ENCODE results near the gene TCF15.
"Not testable (repeated sequence)": the region's sequence is repeated elsewhere in the genome, so short reads cannot be mapped to it uniquely, and the experiment has no call there.

The TCF15 gene

DNA sequence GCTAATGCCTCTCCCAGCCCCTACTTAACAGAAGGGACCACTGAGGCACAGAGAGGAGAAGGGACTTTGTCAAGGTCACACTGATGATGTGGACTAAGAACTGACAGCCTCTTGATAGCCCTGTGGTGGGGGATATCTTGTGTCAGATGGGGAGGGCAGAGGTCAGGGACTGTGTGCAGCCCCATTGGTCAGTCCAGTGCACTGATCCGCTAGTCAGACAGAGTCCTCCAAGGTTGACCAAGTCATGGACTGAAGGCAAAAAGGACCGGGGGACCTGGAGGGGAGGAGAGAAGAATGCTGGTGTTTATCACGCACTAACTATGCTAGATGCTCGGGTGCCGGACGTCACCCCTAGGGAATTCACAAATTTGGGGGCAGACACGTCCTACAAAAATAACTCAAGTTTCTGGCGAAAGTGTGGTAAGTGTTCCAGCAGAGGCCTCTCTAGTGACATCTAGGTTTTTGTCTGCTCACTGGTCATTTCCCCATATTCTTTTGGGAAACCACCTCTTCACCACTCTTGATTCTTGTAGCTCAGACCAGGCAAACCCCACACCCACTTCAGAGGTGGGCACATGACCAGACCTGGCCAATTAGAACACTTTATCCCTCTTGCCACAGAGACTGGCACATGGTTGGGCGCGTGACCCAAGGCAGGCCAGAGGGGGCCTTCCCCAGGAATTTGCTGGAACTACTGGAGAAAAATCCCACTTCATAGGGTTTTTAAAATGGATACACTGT, 21.0 kb downstream of the TCF15 start:
- peaks cover 24% of the 10 kb centered on the region for H3K27me3 Mint-ChIP-seq
- no peak for DNase-seq
- no peaks in the 10 kb centered on the region for H3K9me3 Mint-ChIP-seq
- no peaks in the 10 kb centered on the region for H3K36me3 Mint-ChIP-seq (ENCODE audit: low read depth)
- H3K4me1 Mint-ChIP-seq (ENCODE audit: low read depth) = peaks cover 10% of the 10 kb centered on the region
- no peak overlapping the region for H3K4me3 Mint-ChIP-seq
- no peak overlapping the region for H3K27ac Mint-ChIP-seq

DNA sequence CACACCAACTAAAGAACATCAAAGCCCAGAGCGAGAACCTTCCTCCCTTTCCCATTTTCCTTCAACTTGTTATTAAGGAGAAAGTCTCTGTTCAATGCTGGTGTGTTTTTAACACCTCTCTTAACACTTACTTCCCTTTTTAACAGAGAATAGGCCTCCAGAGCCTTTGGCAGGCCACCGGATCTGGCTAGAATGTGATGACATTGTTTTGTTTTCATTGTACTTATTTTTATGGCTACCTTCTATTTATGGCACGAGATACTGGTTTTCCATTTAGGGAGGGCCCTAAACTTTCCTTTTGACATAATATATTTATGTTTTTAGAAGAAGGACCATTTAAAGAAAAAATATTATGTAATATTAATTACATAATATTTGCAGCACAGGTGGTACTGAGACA, 21.6 kb downstream of the TCF15 start:
- Mint-ChIP-seq H3K27ac (no peak overlapping the region), H3K4me3 (no peak overlapping the region), H3K27me3 (peaks cover 22% of the 10 kb centered on the region), H3K4me1 (ENCODE audit: low read depth) (peaks cover 10% of the 10 kb centered on the region), H3K36me3 (ENCODE audit: low read depth) (no peaks in the 10 kb centered on the region), H3K9me3 (no peaks in the 10 kb centered on the region)
- no peak for DNase-seq

DNA sequence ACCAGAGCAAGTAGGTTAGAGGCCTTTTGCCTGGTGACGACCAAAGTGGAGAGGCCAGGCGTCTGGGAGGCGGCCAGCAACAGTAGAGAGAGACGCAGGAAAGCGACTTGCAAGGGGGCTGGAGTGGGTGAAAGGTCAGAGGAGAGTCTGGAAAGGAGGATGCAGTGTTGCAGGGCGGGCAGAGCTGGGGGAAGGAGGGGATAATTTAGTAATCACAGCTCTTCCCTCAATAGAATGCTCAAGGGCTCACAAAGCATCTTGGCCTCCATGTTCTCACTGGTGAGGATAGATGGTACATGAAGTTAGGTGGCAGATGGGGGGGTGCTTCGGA, 25.2 kb downstream of the TCF15 start:
- DNase-seq = no peak
- Mint-ChIP-seq H3K4me1 (ENCODE audit: low read depth) (no peaks in the 10 kb centered on the region), H3K4me3 (no peak overlapping the region), H3K9me3 (no peaks in the 10 kb centered on the region), H3K27ac (no peak overlapping the region), H3K36me3 (ENCODE audit: low read depth) (no peaks in the 10 kb centered on the region), H3K27me3 (peaks cover 14% of the 10 kb centered on the region)

DNA sequence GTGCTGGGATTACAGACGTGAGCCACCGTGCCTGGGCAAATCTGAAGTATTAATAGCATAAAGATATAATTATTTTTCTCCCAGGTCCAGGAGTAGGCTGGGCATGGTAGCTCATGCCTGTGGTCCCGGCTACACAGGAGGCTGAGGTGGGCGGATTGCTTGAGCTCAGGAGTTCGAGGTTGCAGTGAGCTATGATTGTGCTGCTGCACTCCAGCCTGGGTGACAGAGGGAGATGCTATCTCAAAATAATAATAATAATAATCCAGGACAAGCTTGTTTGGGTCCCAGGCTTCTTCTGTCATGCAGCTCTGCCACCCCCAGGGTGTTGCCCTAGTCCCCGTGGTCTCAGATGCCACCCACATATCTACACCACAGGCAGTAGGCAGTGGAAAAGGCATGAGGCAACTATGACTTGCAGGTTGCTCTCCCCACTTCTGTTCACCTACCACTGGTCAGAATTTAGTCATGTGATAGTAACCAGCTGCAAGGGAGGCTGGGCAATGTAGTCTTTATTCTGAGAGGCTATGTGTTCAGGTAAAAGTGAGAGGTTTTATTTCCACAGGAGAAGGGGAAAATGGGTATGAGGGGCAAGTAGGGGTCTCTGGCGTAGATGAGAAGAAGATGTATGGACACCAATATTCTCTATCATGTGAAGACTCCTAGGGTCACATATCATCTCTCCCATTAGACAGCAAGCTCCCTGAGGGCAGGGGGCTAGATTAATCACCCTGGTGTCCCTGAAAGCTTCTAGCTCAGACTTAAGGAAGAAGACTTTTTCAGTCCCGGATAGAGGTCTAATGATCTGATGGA, 25.7 kb downstream of the TCF15 start:
- H3K27ac Mint-ChIP-seq = no peak overlapping the region
- H3K4me3 Mint-ChIP-seq = no peak overlapping the region
- H3K27me3 Mint-ChIP-seq = peaks cover 11% of the 10 kb centered on the region
- H3K9me3 Mint-ChIP-seq = no peaks in the 10 kb centered on the region
- no peaks in the 10 kb centered on the region for H3K4me1 Mint-ChIP-seq (ENCODE audit: low read depth)
- DNase-seq = no peak
- no peaks in the 10 kb centered on the region for H3K36me3 Mint-ChIP-seq (ENCODE audit: low read depth)

GRCh38 chr20:582204-582603, 27.9 kb downstream of the TCF15 start:
- Mint-ChIP-seq H3K27me3 (peaks cover 5% of the 10 kb centered on the region), H3K36me3 (ENCODE audit: low read depth) (no peaks in the 10 kb centered on the region), H3K4me3 (no peak overlapping the region), H3K4me1 (ENCODE audit: low read depth) (no peaks in the 10 kb centered on the region), H3K9me3 (no peaks in the 10 kb centered on the region), H3K27ac (no peak overlapping the region)
- DNase-seq = no peak

GRCh38 chr20:578940-579690, 31.0 kb downstream of the TCF15 start:
- not testable (repeated sequence) for H3K4me1 Mint-ChIP-seq (ENCODE audit: low read depth); DNase-seq; H3K4me3 Mint-ChIP-seq; H3K27ac Mint-ChIP-seq; H3K9me3 Mint-ChIP-seq; H3K36me3 Mint-ChIP-seq (ENCODE audit: low read depth)
- peaks cover 12% of the 10 kb centered on the region for H3K27me3 Mint-ChIP-seq

GRCh38 chr20:577167-577791, 32.8 kb downstream of the TCF15 start:
- H3K27ac Mint-ChIP-seq = no peak overlapping the region
- no peaks in the 10 kb centered on the region for H3K36me3 Mint-ChIP-seq (ENCODE audit: low read depth)
- peaks cover 26% of the 10 kb centered on the region for H3K27me3 Mint-ChIP-seq
- DNase-seq = no peak
- no peak overlapping the region for H3K4me3 Mint-ChIP-seq
- no peaks in the 10 kb centered on the region for H3K4me1 Mint-ChIP-seq (ENCODE audit: low read depth)
- no peaks in the 10 kb centered on the region for H3K9me3 Mint-ChIP-seq

GRCh38 chr20:576156-576555, 34.0 kb downstream of the TCF15 start:
- Mint-ChIP-seq H3K4me3 (no peak overlapping the region), H3K27me3 (peaks cover 33% of the 10 kb centered on the region), H3K9me3 (no peaks in the 10 kb centered on the region), H3K4me1 (ENCODE audit: low read depth) (no peaks in the 10 kb centered on the region), H3K27ac (no peak overlapping the region), H3K36me3 (ENCODE audit: low read depth) (no peaks in the 10 kb centered on the region)
- no peak for DNase-seq

- no peak for DNase-seq
- Mint-ChIP-seq H3K9me3 (no peaks in the 10 kb centered on the region), H3K27me3 (peaks cover 35% of the 10 kb centered on the region), H3K27ac (no peak overlapping the region), H3K4me3 (no peak overlapping the region), H3K36me3 (ENCODE audit: low read depth) (no peaks in the 10 kb centered on the region), H3K4me1 (ENCODE audit: low read depth) (no peaks in the 10 kb centered on the region)
Measured at GRCh38 chr20:575230-575629, 34.9 kb downstream of the TCF15 start.

- Mint-ChIP-seq H3K27ac (no peak overlapping the region), H3K4me1 (ENCODE audit: low read depth) (no peaks in the 10 kb centered on the region), H3K27me3 (peaks cover 40% of the 10 kb centered on the region)
Measured at GRCh38 chr20:574297-574942, 35.7 kb downstream of the TCF15 start.

GRCh38 chr20:573414-574296, 36.5 kb downstream of the TCF15 start:
- H3K36me3 Mint-ChIP-seq (ENCODE audit: low read depth) = no peaks in the 10 kb centered on the region
- no peak overlapping the region for H3K27ac Mint-ChIP-seq
- no peaks in the 10 kb centered on the region for H3K4me1 Mint-ChIP-seq (ENCODE audit: low read depth)
- H3K9me3 Mint-ChIP-seq = no peaks in the 10 kb centered on the region
- H3K4me3 Mint-ChIP-seq = no peak overlapping the region
- H3K27me3 Mint-ChIP-seq = peaks cover 45% of the 10 kb centered on the region
- DNase-seq = no peak

More at GRCh38 chr20:574297-574942, 35.7 kb downstream of the TCF15 start:
- Mint-ChIP-seq H3K36me3 (ENCODE audit: low read depth) (no peaks in the 10 kb centered on the region), H3K4me3 (no peak overlapping the region), H3K9me3 (no peaks in the 10 kb centered on the region)
- no peak for DNase-seq

DNA sequence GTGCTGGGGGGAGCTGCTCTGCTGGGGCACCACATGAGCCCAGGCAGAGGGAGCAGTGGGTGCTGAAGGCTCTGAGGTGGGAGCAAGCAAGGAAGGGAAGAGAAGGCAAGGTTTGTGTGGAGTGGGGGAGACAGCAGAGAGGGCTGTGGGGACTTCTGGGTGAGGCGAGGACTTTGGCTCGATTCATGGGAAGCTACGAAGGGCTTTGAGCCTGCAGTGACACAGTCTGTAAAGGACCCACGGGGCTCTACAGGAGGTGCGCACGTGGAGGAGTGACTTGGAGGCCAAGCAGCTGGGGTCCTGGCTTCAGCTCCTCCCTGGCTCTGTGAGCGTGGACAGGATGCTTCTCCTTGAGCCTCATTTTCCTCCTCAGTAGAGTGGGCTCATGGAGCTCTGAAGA, 37.4 kb downstream of the TCF15 start:
- Mint-ChIP-seq H3K36me3 (ENCODE audit: low read depth) (no peaks in the 10 kb centered on the region), H3K27me3 (peaks cover 52% of the 10 kb centered on the region), H3K27ac (no peak overlapping the region), H3K4me3 (no peak overlapping the region), H3K9me3 (no peaks in the 10 kb centered on the region), H3K4me1 (ENCODE audit: low read depth) (no peaks in the 10 kb centered on the region)
- no peak for DNase-seq

GRCh38 chr20:571754-572441, 38.2 kb downstream of the TCF15 start:
- no peaks in the 10 kb centered on the region for H3K4me1 Mint-ChIP-seq (ENCODE audit: low read depth)
- H3K27ac Mint-ChIP-seq = no peak overlapping the region
- H3K4me3 Mint-ChIP-seq = no peak overlapping the region
- H3K36me3 Mint-ChIP-seq (ENCODE audit: low read depth) = no peaks in the 10 kb centered on the region
- peaks cover 60% of the 10 kb centered on the region for H3K27me3 Mint-ChIP-seq
- no peaks in the 10 kb centered on the region for H3K9me3 Mint-ChIP-seq
- DNase-seq = no peak
